Endothelial cell of umbilical vein (primary cell): ENCODE data around the gene SUGCT. TPM values are rescaled to one million over a fixed set of nuclear protein-coding genes. Genes with fewer than 3 reads are reported as not detected.

Experiments used
- BruUV-seq: library from RNA; stranded (reverse); fragments of 400-500 nt; replicated peaks from 2 replicates; lab custom pipeline; 2021; lab: Mats Ljungman, UMichigan
- CTCF ChIA-PET: fragments of 300-600, 350-600 bp; sonication (Branson Sonifier 250); formaldehyde crosslinking; loops from one replicate; lab custom pipeline; 2021; ENCODE audit warnings: antibody characterized with exemption, inconsistent platforms; lab: Charles Lee
- POLR2A ChIA-PET: fragments of 300-600, 350-600 bp; sonication (Branson Sonifier 250); formaldehyde crosslinking; loops from one replicate; lab custom pipeline; 2021; ENCODE audit warnings: antibody characterized with exemption, inconsistent platforms; lab: Charles Lee
- DNase-seq: peaks from one replicate; pipeline ENCODE4 v3.0.0-alpha.2; 2011; ENCODE audit warnings: low read depth, low spot score
- FAIRE-seq: peaks from 2 replicates; lab custom pipeline; 2011; peaks lifted over from hg19 to GRCh38; lab: Jason Lieb, UNC
- H2AFZ ChIP-seq: 2 replicates; pipeline ENCODE4 v1.6.0; 2012; ENCODE audit warnings: low read depth, low read length, control low read depth, inconsistent platforms
- H3K27ac ChIP-seq: 2 replicates; pipeline ENCODE4 v1.5.1; 2011; ENCODE audit warnings: low read depth, mild to moderate bottlenecking, control low read depth, low read length, moderate library complexity; ENCODE audit not compliant: insufficient read depth
- H3K27me3 ChIP-seq, 2 experiments: 2 replicates each; pipeline versions ENCODE4 v1.6.0 to v1.6.1; 2011; ENCODE audit warnings: low read length in 2 of 2, mixed read lengths in 1 of 2; ENCODE audit not compliant: control insufficient read depth in 2 of 2, insufficient read depth in 2 of 2
- H3K36me3 ChIP-seq, 2 experiments: 2 replicates in 1 of 2; 3 replicates in 1 of 2; pipeline ENCODE4 v1.5.1; 2011; ENCODE audit warnings: low read length in 2 of 2, mild to moderate bottlenecking in 1 of 2, moderate library complexity in 1 of 2; ENCODE audit not compliant: control insufficient read depth in 2 of 2, insufficient read depth in 2 of 2; ENCODE audit errors: extremely low read depth in 1 of 2
- H3K4me1 ChIP-seq: 3 replicates; pipeline ENCODE4 v1.5.1; 2011; ENCODE audit warnings: mild to moderate bottlenecking, low read length; ENCODE audit not compliant: control insufficient read depth, insufficient read depth; ENCODE audit errors: extremely low read depth
- H3K4me2 ChIP-seq: 2 replicates; pipeline ENCODE4 v1.6.1; 2011; ENCODE audit warnings: low read length, control low read depth, mixed read lengths; ENCODE audit not compliant: insufficient read depth
- H3K4me3 ChIP-seq, 3 experiments: fragments of 200-600 bp in 1 of 3; sonication (generic), shearing (Covaris generic) in 1 of 3; replicated peaks in 1 of 3; 2 replicates each; pipeline ENCODE4 v1.5.1; 2011 to 2016; ENCODE audit warnings: control low read depth in 3 of 3, low read length in 3 of 3, mild to moderate bottlenecking in 2 of 3, inconsistent platforms in 1 of 3, low read depth in 1 of 3, moderate library complexity in 1 of 3; ENCODE audit not compliant: insufficient read depth in 1 of 3
- H3K79me2 ChIP-seq: 2 replicates; pipeline ENCODE4 v1.6.0; 2012; ENCODE audit warnings: low read length, inconsistent platforms; ENCODE audit not compliant: control insufficient read depth, insufficient read depth
- H3K9ac ChIP-seq: replicated peaks from 2 replicates; pipeline ENCODE3; 2011; ENCODE audit warnings: low read length, control low read depth; ENCODE audit not compliant: insufficient read depth; ENCODE audit errors: extremely low read depth
- H3K9me1 ChIP-seq: replicated peaks from 3 replicates; pipeline ENCODE4 v1.6.0; 2011; ENCODE audit warnings: mild to moderate bottlenecking, low read length; ENCODE audit not compliant: control insufficient read depth, insufficient read depth; ENCODE audit errors: extremely low read depth
- H3K9me3 ChIP-seq: replicated peaks from 2 replicates; pipeline ENCODE4 v1.5.1; 2012; ENCODE audit warnings: low read length, inconsistent platforms; ENCODE audit not compliant: control insufficient read depth, insufficient read depth
- H4K20me1 ChIP-seq: replicated peaks from 2 replicates; pipeline ENCODE3; 2011; ENCODE audit warnings: mild to moderate bottlenecking, low read length; ENCODE audit not compliant: control insufficient read depth, insufficient read depth; ENCODE audit errors: extremely low read depth
- EZH2 ChIP-seq: IDR thresholded peaks from 2 replicates; pipeline ENCODE4 v1.6.1; 2012; ENCODE audit warnings: borderline replicate concordance, low read depth, mild to moderate bottlenecking, moderate library complexity, low read length, inconsistent platforms; ENCODE audit not compliant: severe bottlenecking
- FOS ChIP-seq: IDR thresholded peaks from 2 replicates; pipeline ENCODE4 v1.6.1; 2011; ENCODE audit warnings: mild to moderate bottlenecking, low read length, moderate library complexity, borderline replicate concordance; ENCODE audit not compliant: insufficient read depth
- GATA2 ChIP-seq: IDR thresholded peaks from 2 replicates; pipeline ENCODE4 v1.7.0; 2011; ENCODE audit warnings: low read depth, mild to moderate bottlenecking, moderate library complexity, mixed read lengths, low read length; ENCODE audit not compliant: insufficient read length, insufficient read depth
- JUN ChIP-seq: IDR thresholded peaks from 2 replicates; pipeline ENCODE4 v1.6.1; 2011; ENCODE audit warnings: borderline replicate concordance, low read depth; ENCODE audit not compliant: insufficient read length, insufficient read depth
- MYC ChIP-seq: IDR thresholded peaks from one replicate; pipeline ENCODE4 v1.6.1; 2011; ENCODE audit warnings: mild to moderate bottlenecking, low read depth, low read length
- POLR2A ChIP-seq: IDR thresholded peaks from 2 replicates; pipeline ENCODE4 v1.6.1; 2012; ENCODE audit warnings: low read depth, mild to moderate bottlenecking, control low read depth, low read length
- POLR2AphosphoS5 ChIP-seq: IDR thresholded peaks from 2 replicates; pipeline ENCODE4 v1.6.1; 2012; ENCODE audit warnings: low read depth, mild to moderate bottlenecking, control low read depth, low read length, moderate library complexity; ENCODE audit not compliant: insufficient read depth
- dilution Hi-C: fragments of 300-500 bp; cut with MboI; formaldehyde crosslinking; loops from one replicate; pipeline ENCODE4 v1.15.0; 2019; ENCODE audit warnings: low sequenced_read_pairs; ENCODE audit not compliant: extremely low pct_ligation_motif_present
- intact Hi-C: fragments of 100-400 bp; cut with micrococcal nuclease; formaldehyde crosslinking; loops from one replicate; pipeline ENCODE4 v1.10.0; 2022
- polyA plus RNA-seq, 4 experiments: library from polyadenylated mRNA; depleted of rRNA in 3 of 4; stranded (reverse) in 3 of 4; unstranded in 1 of 4; fragments of >200 nt; gene quantifications; 2 replicates each; pipeline versions ENCODE4 v1.2.1 to v1.2.3, GENCODE V29; 2011 to 2012; ENCODE audit warnings: missing spikeins in 1 of 4
- total RNA-seq: library from RNA; stranded (reverse); gene quantifications from 2 replicates; pipeline ENCODE4 v1.2.3, GENCODE V29; 2021
- TF ChIP-seq, protein P1 (sequence below): IDR thresholded peaks from 2 replicates; pipeline ENCODE4 v1.6.1; 2011; ENCODE audit not compliant: insufficient read depth, insufficient read length
- TF ChIP-seq, protein P2 (sequence below), 2 donors: IDR thresholded peaks; 1 replicate in 1 of 2; 2 replicates in 1 of 2; pipeline ENCODE4 v1.5.1; 2011; ENCODE audit warnings: low read length in 2 of 2, mild to moderate bottlenecking in 2 of 2, moderate library complexity in 2 of 2, control low read depth in 1 of 2, inconsistent platforms in 1 of 2, low read depth in 1 of 2; ENCODE audit not compliant: insufficient read depth in 1 of 2; ENCODE audit errors: extremely low read depth in 1 of 2

SUGCT gene
- total and polyA plus RNA-seq, 2 donors (not counting 3 experiments of a cell fraction or from before 2014, with no cell fraction given): 1.2 to 1.4 TPM

DNA sequence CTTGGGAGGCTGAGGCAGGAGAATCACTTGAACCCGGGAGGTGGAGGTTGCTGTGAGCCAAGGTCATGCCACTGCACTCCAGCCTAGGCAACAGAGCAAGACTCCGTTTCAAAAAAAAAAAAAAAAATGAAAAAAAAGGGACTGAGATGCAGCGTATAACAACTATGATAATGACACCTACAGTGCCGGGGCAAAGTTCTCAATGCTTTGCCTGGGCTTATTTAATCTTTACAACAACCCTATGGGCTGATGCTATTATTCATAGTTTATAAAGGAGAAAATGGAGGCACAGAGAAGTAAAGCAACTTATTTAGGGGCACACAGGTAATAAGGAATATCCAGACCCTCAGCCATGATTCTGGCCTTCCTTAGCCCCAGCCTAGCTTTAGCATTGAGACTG lies 47.6 kb downstream of the SUGCT start:
- intact Hi-C loops (no loop called here), dilution Hi-C loops (no loop called here)
- no peak overlapping the region for H3K27ac ChIP-seq
- POLR2A ChIA-PET: interaction anchor here (0.7 kb wide), 1 partner anchor 153 kb away, joined by 5 read pairs; no protein-coding TSS in a partner anchor
- DNase-seq: no peak
- no peaks in the 10 kb centered on the region for H3K9me1 ChIP-seq
- no peaks in the 10 kb centered on the region for H3K79me2 ChIP-seq
- no peaks in the 10 kb centered on the region for H3K36me3 ChIP-seq
- no peak overlapping the region for H3K4me3 ChIP-seq
- H4K20me1 ChIP-seq: no peaks in the 10 kb centered on the region
- no peaks in the 10 kb centered on the region for H3K9me3 ChIP-seq
- no peak for TF ChIP-seq GATA2
- TF ChIP-seq, protein P1, sequence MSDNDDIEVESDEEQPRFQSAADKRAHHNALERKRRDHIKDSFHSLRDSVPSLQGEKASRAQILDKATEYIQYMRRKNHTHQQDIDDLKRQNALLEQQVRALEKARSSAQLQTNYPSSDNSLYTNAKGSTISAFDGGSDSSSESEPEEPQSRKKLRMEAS: no peak
- TF ChIP-seq POLR2A: no peak
- no peak for TF ChIP-seq MYC
- TF ChIP-seq JUN: no peak
- no peak for TF ChIP-seq EZH2
- TF ChIP-seq FOS: no peak
- TF ChIP-seq, protein P2, sequence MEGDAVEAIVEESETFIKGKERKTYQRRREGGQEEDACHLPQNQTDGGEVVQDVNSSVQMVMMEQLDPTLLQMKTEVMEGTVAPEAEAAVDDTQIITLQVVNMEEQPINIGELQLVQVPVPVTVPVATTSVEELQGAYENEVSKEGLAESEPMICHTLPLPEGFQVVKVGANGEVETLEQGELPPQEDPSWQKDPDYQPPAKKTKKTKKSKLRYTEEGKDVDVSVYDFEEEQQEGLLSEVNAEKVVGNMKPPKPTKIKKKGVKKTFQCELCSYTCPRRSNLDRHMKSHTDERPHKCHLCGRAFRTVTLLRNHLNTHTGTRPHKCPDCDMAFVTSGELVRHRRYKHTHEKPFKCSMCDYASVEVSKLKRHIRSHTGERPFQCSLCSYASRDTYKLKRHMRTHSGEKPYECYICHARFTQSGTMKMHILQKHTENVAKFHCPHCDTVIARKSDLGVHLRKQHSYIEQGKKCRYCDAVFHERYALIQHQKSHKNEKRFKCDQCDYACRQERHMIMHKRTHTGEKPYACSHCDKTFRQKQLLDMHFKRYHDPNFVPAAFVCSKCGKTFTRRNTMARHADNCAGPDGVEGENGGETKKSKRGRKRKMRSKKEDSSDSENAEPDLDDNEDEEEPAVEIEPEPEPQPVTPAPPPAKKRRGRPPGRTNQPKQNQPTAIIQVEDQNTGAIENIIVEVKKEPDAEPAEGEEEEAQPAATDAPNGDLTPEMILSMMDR (IDR thresholded peaks at IDR 0.05; ENCODE audit: extremely low read depth in 1 of 2, insufficient read depth in 1 of 2, low read depth in 1 of 2, low read length in 2 of 2): no peak
- no peak for TF ChIP-seq POLR2AphosphoS5
- H3K4me2 ChIP-seq: no peak overlapping the region
- CTCF ChIA-PET: no interaction called here
- H2AFZ ChIP-seq: no peak overlapping the region
- no peak overlapping the region for H3K9ac ChIP-seq
- H3K4me1 ChIP-seq: no peaks in the 10 kb centered on the region
- H3K27me3 ChIP-seq: no peaks in the 10 kb centered on the region
- FAIRE-seq: no peak
- BruUV-seq: no TSS peak
